Breast epithelium (tissue), 4 donors: Measurements from ENCODE around the gene MREG. TPM values are rescaled to one million over a fixed set of nuclear protein-coding genes. Genes with fewer than 3 reads are reported as not detected.

Experiments used
- DNase-seq, 2 donors: peaks; one replicate each; pipeline ENCODE4 v3.0.0-alpha.2; 2019; ENCODE audit warnings: low spot score in 2 of 2
- H3K27ac ChIP-seq, 2 donors: fragments of 200-600 bp; sonication (generic) in 1 of 2; one replicate each; pipeline ENCODE4 v1.5.1; 2016 to 2019; ENCODE audit warnings: mild to moderate bottlenecking in 1 of 2
- H3K27me3 ChIP-seq, 2 donors: fragments of 200-600 bp; sonication (generic) in 1 of 2; one replicate each; pipeline versions ENCODE4 v1.5.1 to v1.6.0; 2017 to 2019; ENCODE audit warnings: control low read depth in 1 of 2, mild to moderate bottlenecking in 1 of 2
- H3K36me3 ChIP-seq: fragments of 200-600 bp; one replicate; pipeline ENCODE4 v1.5.1; 2019
- H3K4me1 ChIP-seq, 2 donors: fragments of 200-600 bp; sonication (generic); one replicate each; pipeline ENCODE4 v1.5.1; 2016 to 2019; ENCODE audit warnings: control low read depth in 1 of 2
- H3K4me3 ChIP-seq, 3 donors: fragments of 200-600 bp; sonication (generic); 1 replicate in 2 of 3; 2 replicates in 1 of 3; pipeline ENCODE4 v1.5.1; 2016 to 2019; ENCODE audit warnings: mild to moderate bottlenecking in 3 of 3, moderate library complexity in 2 of 3
- H3K9me3 ChIP-seq, 2 donors: fragments of 200-600 bp; sonication (generic) in 1 of 2; one replicate each; pipeline ENCODE4 v1.5.1; 2016 to 2019; ENCODE audit warnings: control low read depth in 1 of 2
- CTCF ChIP-seq, 3 donors: fragments of 450-650 bp; IDR thresholded peaks; one replicate each; pipeline ENCODE4 v1.5.1; 2016 to 2017; ENCODE audit warnings: antibody characterized with exemption in 3 of 3, mild to moderate bottlenecking in 3 of 3, moderate library complexity in 3 of 3
- POLR2A ChIP-seq: fragments of 450-650 bp; IDR thresholded peaks from one replicate; pipeline ENCODE4 v1.6.1; 2016; ENCODE audit warnings: antibody characterized with exemption, mild to moderate bottlenecking, moderate library complexity
- POLR2AphosphoS5 ChIP-seq, 3 donors: sonication (generic); formaldehyde crosslinking; IDR thresholded peaks; one replicate each; pipeline ENCODE4 v1.6.1; 2017; ENCODE audit warnings: antibody characterized with exemption in 3 of 3
- intact Hi-C: fragments of 100-400 bp; cut with DNase I; formaldehyde crosslinking; loops from one replicate; pipeline ENCODE4 v1.15.1; 2023; ENCODE audit warnings: low total_unique reads
- total RNA-seq, 3 donors: library from RNA; depleted of rRNA; stranded (reverse); fragments of >200 nt; gene quantifications; one replicate each; pipeline ENCODE4 v1.1.0, GENCODE V29; 2016

MREG gene
- total RNA-seq, 3 donors from 2014 or later = 3.8 to 30.1 (median 16.1) TPM

DNA sequence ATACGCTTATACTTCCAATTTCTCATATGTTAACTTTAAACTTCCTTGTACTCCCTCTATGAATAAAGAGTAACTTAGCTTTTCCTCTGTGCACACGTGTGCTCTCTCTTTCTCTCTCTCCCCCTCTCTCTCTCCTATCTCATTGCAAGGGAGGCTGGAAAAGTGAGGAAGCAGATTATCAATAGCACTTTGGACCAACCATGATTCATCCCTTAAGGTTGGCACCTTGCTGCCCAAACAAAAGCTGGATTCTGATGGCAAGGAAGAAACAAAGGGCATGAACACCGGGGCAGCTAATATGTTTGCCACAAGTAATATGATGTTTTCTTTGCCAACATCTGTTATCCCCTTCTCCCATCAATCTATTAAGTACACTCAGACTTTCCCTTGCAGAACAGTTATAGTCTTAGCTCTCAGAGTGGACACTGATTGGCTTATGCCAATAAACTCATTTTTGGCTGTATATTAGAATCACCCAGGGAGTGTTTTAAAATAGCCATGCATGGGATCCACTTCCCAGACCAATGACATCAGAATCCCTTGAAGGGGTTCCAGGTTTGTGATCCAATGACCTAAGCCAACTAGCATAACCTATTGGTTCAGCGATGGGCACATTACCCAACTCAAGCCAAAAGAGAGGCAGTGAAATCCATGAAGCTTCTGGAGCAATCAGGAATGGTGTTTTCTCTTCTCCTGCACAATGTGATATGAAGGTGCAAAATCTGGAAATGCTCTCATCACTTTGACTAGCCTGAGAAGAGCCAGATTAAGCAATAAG lies 60.3 kb downstream of the MREG start:
- no peaks in the 10 kb centered on the region for H3K36me3 ChIP-seq
- intact Hi-C loops = no loop called here

DNA sequence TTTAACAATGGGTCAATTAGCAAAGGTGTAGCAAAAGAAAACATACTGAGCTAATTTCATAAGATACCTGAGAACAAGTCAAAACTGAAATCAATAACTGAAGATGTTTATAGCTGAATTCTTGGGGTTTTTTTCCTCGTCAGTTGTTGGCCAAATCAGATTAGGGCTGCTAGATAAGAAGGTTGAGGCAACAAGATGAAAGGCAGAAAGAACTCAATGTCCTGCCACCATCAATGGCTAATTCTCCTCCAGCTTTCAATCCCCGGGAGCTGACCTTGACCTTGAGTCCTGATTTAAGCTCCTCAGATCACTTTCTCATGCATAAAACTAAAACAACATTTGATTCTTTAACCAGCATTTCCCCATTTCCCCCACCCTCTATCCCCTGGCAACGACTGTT lies 61.8 kb downstream of the MREG start:
- no peak for DNase-seq
- Histone ChIP-seq H3K27me3 (no peaks in the 10 kb centered on the region), H3K9me3 (no peaks in the 10 kb centered on the region), H3K36me3 (no peaks in the 10 kb centered on the region), H3K4me1 (no peaks in the 10 kb centered on the region), H3K4me3 (no peak overlapping the region), H3K27ac (no peak overlapping the region)
- intact Hi-C loops = no loop called here
- TF ChIP-seq POLR2AphosphoS5 (IDR thresholded peaks at IDR 0.05) (no peak), POLR2A (no peak), CTCF (IDR thresholded peaks at IDR 0.05) (no peak)

More for the DNA sequence above, 60.3 kb downstream of the MREG start:
- H3K27me3 ChIP-seq = no peaks in the 10 kb centered on the region
- no peak overlapping the region for H3K4me3 ChIP-seq
- H3K27ac ChIP-seq = no peak overlapping the region
- no peaks in the 10 kb centered on the region for H3K9me3 ChIP-seq
- H3K4me1 ChIP-seq = no peaks in the 10 kb centered on the region
- no peak for DNase-seq
- TF ChIP-seq POLR2AphosphoS5 (IDR thresholded peaks at IDR 0.05) = no peak
- no peak for TF ChIP-seq POLR2A
- TF ChIP-seq CTCF (IDR thresholded peaks at IDR 0.05) = no peak

- TF ChIP-seq CTCF (IDR thresholded peaks at IDR 0.05) = peak in 2 of 3 donors; percentile 43 to 69
- no peak for TF ChIP-seq POLR2A
- no peak for TF ChIP-seq POLR2AphosphoS5 (IDR thresholded peaks at IDR 0.05)
- Histone ChIP-seq H3K4me1 (no peaks in the 10 kb centered on the region), H3K36me3 (no peaks in the 10 kb centered on the region), H3K4me3 (no peak overlapping the region), H3K9me3 (no peaks in the 10 kb centered on the region), H3K27me3 (no peaks in the 10 kb centered on the region), H3K27ac (no peak overlapping the region)
- no peak for DNase-seq
- intact Hi-C loops = no loop called here
Measured at GRCh38 chr2:215949991-215950404, 63.4 kb downstream of the MREG start.

DNA sequence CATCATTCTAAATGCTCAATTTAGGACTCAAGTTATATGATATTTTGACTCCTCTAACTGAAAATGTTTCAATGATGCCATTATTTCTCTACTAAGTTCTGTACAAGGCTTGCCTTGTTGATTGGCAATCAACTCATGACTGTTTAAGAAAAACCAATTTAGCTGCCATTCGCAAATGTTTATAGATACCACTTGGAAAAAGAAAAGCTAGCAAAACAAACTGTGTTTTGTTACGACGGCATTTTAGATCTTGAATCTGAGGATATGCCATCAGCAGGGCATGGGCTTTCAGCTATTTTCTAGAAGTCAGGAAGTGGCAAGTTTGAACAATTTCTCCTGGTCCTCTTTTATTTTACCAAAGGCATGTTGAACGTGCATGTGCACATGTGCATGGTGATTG lies 65.3 kb downstream of the MREG start:
- H3K27ac ChIP-seq = no peak overlapping the region
- no peaks in the 10 kb centered on the region for H3K9me3 ChIP-seq
- no peaks in the 10 kb centered on the region for H3K4me1 ChIP-seq
- no peak for DNase-seq
- H3K27me3 ChIP-seq = no peaks in the 10 kb centered on the region
- intact Hi-C loops = no loop called here
- no peaks in the 10 kb centered on the region for H3K36me3 ChIP-seq
- no peak overlapping the region for H3K4me3 ChIP-seq
- TF ChIP-seq CTCF (IDR thresholded peaks at IDR 0.05) (no peak), POLR2AphosphoS5 (IDR thresholded peaks at IDR 0.05) (no peak), POLR2A (no peak)

DNA sequence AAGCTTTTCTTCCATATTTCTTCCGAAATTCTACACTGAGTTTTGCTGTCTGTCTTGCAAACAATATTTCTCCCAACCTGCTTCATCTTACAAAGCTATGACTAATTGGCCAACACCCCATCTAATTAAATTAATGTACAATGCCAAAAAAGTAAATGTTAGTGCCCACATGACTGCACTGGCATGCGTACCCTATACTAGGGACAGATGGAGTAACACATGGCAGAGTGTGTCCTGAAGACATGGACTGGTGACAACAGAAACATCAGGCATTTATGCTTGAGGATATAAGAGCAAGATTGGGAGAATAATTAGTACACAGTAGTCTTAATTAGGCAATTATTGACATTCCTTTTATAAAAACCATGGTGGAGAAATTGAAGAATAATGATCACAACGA lies 66.8 kb downstream of the MREG start:
- intact Hi-C loops = no loop called here
- TF ChIP-seq POLR2A = no peak
- TF ChIP-seq CTCF (IDR thresholded peaks at IDR 0.05) = no peak
- no peak for TF ChIP-seq POLR2AphosphoS5 (IDR thresholded peaks at IDR 0.05)

More for the DNA sequence above, 66.8 kb downstream of the MREG start:
- H3K4me3 ChIP-seq = no peak overlapping the region
- H3K36me3 ChIP-seq = no peaks in the 10 kb centered on the region
- H3K4me1 ChIP-seq = no peaks in the 10 kb centered on the region
- H3K9me3 ChIP-seq = no peaks in the 10 kb centered on the region
- no peaks in the 10 kb centered on the region for H3K27me3 ChIP-seq
- DNase-seq = no peak
- no peak overlapping the region for H3K27ac ChIP-seq
